NCI-H774 (cell line): ENCODE data around the gene LMX1A.

Source experiments
- DNase-seq: peaks from one replicate; lab custom pipeline; 2025; lab: John Stamatoyannopoulos, UW

The LMX1A gene

GRCh38 chr1:165325460-165326203 is 30.9 kb downstream of the LMX1A start:
- no peak for DNase-seq

DNA sequence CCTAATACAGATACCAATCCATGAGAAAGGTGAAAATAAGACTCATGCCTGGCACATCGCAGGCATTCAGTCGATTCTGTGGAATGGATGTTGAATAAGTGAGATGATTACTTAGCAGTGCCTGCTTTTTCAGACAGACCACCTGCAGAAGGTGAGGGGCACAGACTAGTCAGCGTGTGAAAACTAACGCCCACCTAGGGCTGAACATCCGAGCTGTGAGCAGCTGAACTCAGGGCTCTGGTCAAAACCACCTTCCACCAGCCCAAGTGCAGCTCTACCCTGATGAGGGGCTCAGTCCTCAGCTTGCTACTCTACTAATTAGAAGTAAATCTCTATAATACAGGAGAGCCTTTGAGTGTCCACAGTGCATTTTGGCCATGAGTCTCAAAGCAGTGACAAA is 32.5 kb downstream of the LMX1A start:
- no peak for DNase-seq

DNA sequence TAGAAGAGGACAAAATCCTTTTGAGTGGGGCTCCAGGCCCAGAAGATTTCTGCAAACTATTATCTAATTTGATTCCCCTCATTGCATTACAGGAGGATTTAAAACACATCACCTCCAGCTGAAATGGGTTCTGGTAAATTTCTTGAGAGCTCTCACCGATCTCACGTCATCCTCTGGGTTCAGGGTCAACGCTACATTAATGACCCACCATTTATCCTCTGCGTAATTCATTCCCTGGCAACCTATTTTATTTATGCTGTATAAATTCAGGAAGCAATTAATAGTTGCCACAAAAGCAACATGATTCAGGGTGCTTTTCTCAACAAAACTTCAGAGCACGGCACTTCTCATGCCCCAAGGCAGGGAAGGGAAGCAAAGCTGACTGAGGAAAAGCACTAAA is 38.9 kb downstream of the LMX1A start:
- no peak for DNase-seq

DNA sequence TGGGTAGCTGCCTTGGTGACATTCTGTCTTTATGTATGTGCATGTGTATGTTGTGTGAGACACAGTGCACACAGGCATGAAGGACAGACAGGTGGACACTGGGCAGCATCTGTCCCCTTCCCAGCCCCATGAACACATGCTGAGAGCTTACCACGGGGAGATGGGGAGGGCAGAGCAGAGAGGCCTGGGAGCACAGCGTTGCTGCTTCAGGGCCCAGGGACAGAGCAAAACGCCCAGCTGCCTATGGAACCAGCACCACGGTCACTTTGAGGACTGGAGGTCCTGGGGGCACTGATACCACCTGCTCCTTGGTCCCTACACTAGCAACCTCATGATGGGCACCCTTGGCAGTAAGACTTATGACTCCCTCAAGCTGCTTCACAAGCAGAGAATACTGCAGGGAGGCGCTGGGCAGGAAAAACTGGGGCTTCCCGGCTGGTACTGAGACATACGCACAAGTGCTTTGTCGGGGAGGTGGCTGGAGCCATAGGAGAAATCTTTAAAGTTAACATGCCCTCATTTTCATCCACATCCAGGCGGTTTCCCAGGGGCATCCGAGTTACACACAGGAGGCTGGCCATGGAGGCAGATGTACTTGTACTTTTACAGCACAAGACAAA is 40.3 kb downstream of the LMX1A start:
- DNase-seq: no peak

GRCh38 chr1:165315481-165315880 is 41.0 kb downstream of the LMX1A start:
- no peak for DNase-seq

DNA sequence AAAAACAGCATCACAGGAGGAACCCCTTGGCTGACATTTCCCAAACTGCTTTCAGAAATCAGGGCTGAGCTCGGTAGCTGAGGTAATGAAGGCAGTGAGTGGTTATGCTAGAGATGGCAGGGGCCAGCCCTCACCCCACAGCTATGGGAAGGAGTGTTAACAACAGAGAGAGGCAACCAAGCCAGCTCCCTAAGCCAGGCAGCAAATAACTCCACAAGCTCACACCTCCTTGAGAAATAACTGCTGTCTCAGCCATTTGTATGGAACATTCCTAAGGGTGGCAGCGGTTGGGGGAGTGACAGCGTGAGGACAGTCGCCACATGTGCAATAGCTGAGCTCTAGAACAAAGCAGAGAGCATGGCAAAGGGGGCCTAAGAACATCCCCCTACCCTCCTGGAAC is 42.6 kb downstream of the LMX1A start:
- no peak for DNase-seq

DNA sequence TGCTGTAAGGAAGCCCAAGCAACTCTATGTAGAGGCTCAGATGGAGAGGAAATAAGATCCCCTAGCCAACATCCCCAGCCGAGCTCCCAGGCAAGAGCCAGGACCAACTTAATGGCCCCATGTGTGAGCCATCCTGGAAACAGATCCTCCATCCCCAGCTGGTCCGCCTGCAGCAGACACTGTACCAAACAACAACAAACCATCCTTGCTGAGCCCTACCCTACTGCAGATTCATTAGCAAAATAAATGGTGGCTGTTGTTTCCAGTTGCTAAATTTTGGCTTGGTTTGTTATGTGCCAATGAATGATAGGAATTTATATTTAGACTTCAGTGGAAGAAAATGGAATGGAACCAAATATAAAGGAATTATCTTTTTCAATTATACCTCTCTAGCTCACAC is 43.9 kb downstream of the LMX1A start:
- DNase-seq: no peak

- DNase-seq: no peak
Measured at GRCh38 chr1:165306543-165307434, 49.7 kb downstream of the LMX1A start.

DNA sequence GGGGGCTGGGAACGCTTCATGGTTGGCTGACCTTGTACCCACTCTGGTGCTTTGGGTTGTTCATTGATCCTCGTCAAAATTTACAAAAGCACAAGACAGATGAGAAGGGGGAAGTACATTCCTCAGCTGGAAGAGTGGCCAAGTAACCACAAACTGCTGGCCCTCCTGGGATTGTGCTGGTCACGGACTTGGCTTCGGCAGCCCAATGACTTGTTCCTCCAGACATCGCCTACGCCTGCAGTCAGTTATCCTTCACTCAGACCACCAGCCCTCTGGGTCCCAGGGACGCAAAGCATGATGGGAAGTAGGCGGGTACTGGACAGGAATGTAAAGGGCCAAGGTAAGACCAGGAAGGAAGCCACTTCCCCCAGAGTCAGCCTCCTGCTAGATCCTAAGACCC is 53.1 kb downstream of the LMX1A start:
- DNase-seq: no peak

GRCh38 chr1:165300400-165300903 is 56.1 kb downstream of the LMX1A start:
- DNase-seq: no peak

DNA sequence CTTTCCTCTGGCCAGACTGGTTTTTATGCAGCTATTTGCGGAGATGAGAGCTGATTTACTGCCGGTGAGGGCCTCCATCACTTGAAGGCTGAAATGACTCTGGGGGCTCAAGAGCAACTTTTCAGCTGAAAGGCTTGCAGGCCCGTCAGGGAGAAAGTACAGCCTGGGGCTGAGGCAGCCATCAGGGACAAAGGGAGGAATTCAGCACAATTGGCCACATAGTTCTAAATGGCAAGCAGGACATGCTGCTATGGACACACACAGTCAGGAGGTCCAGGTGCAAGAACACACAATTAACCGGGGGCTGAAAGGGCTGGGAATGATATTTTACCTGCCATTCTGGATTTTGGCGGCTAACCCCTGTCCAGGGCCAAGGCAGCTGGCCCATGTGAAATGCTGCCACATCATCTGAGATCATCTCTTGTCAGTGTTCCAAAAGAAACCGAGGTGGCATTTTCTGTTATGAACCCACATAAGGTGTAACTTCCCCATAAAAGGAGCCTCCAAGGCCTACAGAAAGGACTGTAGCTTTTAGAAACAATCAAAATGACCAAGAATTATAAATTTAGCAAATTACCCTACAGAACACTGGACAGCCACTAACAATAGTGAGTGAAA is 58.2 kb downstream of the LMX1A start:
- no peak for DNase-seq

DNA sequence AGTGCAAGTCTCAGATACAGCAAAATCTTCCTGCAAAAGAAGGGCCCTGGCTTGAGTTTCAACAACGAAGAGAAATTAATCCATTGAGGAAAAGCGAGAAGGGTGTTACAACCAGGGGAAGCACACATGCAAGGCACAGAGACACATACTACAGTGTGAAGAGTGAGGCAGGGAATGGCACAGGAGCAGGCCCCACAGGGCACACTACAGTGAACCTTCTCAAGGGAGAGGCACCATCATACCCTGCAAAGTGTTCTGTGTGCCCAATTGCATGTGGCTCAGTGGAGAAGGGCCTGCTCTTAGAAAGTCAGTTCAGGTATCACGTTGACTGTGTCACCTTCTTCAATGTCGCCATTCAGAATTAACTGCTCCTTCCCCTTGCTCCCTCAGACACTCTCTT is 60.3 kb downstream of the LMX1A start:
- DNase-seq: no peak

GRCh38 chr1:165290148-165290547 is 66.4 kb downstream of the LMX1A start:
- DNase-seq: no peak

DNA sequence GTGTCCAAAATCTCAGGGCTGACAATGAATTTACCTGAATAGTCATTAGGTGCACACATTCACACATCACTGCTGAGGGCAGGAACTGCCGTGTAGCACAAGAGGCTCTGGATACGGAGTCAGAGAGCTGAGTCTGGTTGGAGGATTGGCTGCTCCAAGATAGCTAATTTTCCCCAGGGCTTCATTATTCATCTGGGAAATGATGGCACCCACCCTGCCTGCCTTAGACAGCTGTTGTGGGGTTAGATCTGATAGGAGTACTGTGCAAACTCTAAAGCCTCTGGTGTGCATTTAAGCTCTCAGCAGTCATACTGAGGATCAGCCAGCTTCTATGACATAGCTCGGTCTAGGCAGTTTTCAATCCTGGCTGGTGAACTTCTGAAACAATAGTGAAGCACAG is 67.0 kb downstream of the LMX1A start:
- no peak for DNase-seq

DNA sequence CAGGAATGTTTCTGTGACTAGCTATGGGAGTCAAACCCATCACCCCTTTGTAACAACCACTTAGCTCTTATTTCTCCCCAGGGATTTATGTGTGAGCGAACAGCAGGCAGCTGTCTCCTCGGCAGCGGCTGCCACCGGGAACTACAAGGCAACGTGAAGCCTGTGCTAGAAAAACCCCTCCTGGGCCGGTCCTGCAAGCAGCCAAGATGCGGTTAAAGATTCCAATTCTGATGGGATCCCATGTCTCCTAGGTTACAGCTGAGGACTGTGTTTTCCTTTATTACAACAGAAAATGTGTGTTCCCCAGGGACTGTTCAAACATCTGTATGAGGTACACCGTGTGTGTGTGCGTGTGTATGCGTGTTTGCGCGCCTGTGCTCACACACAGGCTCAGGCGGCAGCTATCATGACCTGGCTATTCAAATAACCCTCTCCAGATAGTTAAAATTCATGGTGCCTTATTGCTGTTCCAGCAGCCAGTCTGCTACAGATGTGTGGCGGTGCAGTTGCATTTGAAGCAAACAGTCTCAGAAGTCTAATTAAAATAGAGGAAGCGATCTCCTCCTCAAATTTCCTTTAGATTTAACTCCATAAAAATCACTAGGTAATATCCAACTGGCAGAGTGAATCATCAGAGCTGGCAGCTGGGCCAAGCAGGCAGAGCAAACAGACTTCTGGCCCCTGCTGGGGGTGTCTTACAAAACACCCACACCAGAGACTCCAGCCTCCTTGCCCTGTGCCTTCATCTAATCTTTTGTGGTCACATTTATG is 68.0 kb downstream of the LMX1A start:
- peak; percentile 75 for DNase-seq

DNA sequence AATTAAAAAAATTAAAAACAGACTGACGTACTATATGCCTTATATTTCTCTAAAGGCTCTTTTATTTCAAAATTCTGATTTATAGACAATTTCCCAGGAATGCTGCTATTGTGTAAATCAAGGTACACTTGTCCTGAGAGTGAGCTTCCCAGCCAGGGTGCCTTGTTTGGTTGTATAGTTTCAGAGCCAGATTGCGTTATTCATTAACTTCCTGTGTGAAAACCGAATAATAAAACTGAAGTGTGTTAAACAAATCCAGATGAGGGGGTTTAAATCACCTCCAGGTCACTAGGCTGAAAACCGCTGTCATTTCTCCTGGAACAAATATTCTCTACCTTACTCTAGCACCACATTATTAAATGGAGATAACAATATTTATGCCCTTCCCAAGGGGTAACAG is 68.7 kb downstream of the LMX1A start:
- DNase-seq: peak; percentile 17

GRCh38 chr1:165287329-165287728 is 69.2 kb downstream of the LMX1A start:
- DNase-seq: no peak

DNA sequence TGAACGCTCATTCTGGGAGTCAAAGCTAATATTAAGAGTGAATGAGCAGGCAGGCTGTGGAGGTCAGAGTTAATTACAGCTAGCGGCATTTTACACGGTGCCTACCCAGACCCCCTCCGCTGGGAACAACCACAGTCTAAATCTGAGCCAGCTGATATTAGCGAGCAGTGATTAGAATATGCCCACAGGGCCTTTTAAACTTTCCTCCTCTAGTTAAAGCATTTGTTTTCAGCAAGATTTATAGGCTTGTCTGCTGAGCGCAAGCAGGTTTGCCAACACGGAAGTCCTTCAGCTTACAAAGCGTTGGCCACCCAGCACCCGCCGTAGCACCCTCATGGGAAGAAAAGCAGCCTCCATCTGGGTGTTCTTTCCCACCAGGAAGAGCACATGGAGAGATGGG is 72.1 kb downstream of the LMX1A start:
- DNase-seq: peak; percentile 62

DNA sequence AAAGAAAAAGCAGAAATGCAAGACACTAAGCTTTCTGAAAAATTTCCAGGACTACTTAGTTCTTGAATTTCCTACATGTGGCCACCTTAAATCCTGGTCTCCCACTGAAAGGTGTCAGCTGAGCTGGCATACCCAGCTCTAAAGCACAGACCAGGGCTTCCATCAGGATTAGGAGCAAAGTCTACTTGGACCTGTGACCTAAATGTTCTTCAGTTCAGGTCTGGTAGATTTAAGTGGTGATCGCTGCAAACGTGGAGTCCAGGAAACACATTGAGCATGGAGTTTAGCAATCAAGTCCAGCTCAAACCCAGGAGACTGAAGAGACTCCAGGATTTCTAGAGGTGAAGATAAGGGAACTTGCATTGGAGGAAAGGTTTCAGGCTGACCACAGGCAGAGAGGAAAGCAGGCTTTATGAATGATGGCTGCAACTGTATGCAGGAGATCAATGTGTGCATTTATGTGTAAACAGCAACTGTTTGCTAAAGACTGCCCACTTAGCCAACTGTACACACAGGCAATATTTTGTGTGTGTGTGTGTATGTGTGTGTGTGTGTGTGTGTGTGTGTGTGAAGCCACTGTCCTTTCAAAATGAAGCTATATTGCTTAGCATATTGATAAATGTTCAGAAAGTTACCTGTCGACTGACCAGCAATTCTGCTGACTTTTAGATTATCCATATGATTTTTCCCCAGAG is 75.2 kb downstream of the LMX1A start:
- DNase-seq: peak; percentile 48

- DNase-seq: no peak
Measured at GRCh38 chr1:165279882-165280281, 76.6 kb downstream of the LMX1A start.

- DNase-seq: no peak
Measured at GRCh38 chr1:165276314-165276713, 80.2 kb downstream of the LMX1A start.
